HFFc6 (cell line): Measurements from ENCODE around the gene HBA1. TPM values are rescaled to one million over a fixed set of nuclear protein-coding genes. Genes with fewer than 3 reads are reported as not detected.
A peak's percentile ranks its signal among the peaks of the same experiment; 100 is the strongest.

Experiments
- DNase-seq: peaks from one replicate; pipeline ENCODE4 v3.0.0-alpha.2; 2018
- H3K27ac Mint-ChIP-seq: 2 replicates; pipeline ENCODE4 v1.8.0; 2020; ENCODE audit warnings: mild to moderate bottlenecking, mixed read lengths
- H3K27me3 Mint-ChIP-seq: 2 replicates; pipeline ENCODE4 v1.8.0; 2021; ENCODE audit warnings: mild to moderate bottlenecking, moderate library complexity, mixed read lengths; ENCODE audit not compliant: insufficient read depth
- H3K36me3 Mint-ChIP-seq: 2 replicates; pipeline ENCODE4 v1.8.0; 2021; ENCODE audit warnings: low read depth, mixed read lengths
- H3K4me1 Mint-ChIP-seq: 2 replicates; pipeline ENCODE4 v1.8.0; 2020; ENCODE audit warnings: low read depth, mixed read lengths
- H3K4me3 Mint-ChIP-seq: 2 replicates; pipeline ENCODE4 v1.8.0; 2020; ENCODE audit warnings: mild to moderate bottlenecking, moderate library complexity, mixed read lengths
- H3K9me3 Mint-ChIP-seq: 2 replicates; pipeline ENCODE4 v1.8.0; 2020; ENCODE audit warnings: mild to moderate bottlenecking, mixed read lengths
- total RNA-seq, 6 experiments: library from RNA; stranded (reverse); fragmentation: NEBNext Ultra II Directional; extraction: Animal tissue kit (Norgen Biotek cat#: 25700); gene quantifications; 2 replicates in 1 of 6; 3 replicates in 5 of 6; pipeline ENCODE4 v1.2.3, GENCODE V29; 2021
- TF ChIP-seq, protein P1 (sequence below): fragments of 200-600 bp; sonication (generic); IDR thresholded peaks from 2 replicates; pipeline ENCODE4 v1.5.0; 2021; ENCODE audit warnings: antibody characterized with exemption, mild to moderate bottlenecking

Gene HBA1
- total RNA-seq, 6 experiments from 2014 or later, result not detected

DNA sequence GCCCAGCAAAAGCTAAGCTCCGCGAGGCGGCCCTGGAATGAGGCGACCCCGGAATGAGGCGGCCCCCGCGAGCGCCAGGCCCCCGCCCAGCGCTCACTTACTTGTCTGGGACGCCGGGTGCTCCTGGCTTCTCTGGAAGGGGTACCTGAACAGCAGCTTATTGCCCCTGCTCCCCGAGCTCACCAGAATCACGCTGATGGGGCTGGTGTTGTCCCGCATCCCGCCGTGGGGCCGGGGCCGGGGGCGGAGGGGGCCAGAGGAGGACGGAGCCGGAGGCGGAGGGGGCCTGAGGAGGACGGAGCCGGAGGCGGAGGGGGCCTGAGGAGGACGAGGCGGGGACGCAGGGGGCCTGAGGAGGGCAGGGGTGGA, 38.4 kb upstream of the HBA1 start:
- TF ChIP-seq, protein P1, sequence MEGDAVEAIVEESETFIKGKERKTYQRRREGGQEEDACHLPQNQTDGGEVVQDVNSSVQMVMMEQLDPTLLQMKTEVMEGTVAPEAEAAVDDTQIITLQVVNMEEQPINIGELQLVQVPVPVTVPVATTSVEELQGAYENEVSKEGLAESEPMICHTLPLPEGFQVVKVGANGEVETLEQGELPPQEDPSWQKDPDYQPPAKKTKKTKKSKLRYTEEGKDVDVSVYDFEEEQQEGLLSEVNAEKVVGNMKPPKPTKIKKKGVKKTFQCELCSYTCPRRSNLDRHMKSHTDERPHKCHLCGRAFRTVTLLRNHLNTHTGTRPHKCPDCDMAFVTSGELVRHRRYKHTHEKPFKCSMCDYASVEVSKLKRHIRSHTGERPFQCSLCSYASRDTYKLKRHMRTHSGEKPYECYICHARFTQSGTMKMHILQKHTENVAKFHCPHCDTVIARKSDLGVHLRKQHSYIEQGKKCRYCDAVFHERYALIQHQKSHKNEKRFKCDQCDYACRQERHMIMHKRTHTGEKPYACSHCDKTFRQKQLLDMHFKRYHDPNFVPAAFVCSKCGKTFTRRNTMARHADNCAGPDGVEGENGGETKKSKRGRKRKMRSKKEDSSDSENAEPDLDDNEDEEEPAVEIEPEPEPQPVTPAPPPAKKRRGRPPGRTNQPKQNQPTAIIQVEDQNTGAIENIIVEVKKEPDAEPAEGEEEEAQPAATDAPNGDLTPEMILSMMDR, result no peak
- Mint-ChIP-seq H3K4me3 (peak overlapping the region; percentile 91), H3K27me3 (no peaks in the 10 kb centered on the region; the same call in 1 of the 2 replicates), H3K27ac (peak overlapping the region; percentile 72), H3K4me1 (peaks cover 17% of the 10 kb centered on the region; the same call in 1 of the 2 replicates), H3K9me3 (no peaks in the 10 kb centered on the region), H3K36me3 (peaks cover 17% of the 10 kb centered on the region)
- no peak for DNase-seq

- Mint-ChIP-seq H3K9me3 (no peaks in the 10 kb centered on the region), H3K27ac (no peak overlapping the region), H3K4me1 (peaks cover 15% of the 10 kb centered on the region; the same call in 1 of the 2 replicates), H3K27me3 (peaks cover 8% of the 10 kb centered on the region), H3K4me3 (no peak overlapping the region; the same call in 1 of the 2 replicates), H3K36me3 (peaks cover 10% of the 10 kb centered on the region)
- DNase-seq, result no peak
- TF ChIP-seq, protein P1, result no peak
These were observed 36.2 kb upstream of the HBA1 start for GRCh38 chr16:140175-140857.

DNA sequence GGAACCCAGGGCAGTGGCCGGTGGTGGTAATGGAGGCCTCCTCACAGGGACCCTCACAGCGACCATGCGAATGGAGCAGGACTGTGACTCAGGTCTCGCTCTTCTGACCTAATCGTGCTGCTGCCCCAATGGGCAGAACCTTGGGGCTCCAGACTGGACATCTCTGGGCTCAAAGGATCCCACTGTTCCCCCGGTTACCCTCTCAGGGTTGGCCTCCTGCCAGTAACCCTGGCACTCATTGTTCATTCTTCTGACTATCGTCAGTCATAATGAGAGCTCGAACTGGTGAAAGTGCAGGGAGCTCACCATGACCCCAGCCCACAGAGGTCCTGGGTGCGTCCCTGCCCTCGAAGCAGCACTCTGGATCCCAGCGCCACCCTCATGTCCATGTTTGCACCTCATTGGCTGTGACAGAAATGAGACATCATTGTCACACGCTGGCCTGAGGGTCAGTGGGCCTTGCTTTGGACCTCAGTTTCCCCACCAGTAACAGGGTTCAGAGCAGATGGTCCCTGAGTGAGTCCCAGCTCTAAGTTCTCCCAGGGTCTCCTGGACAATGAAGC, 34.0 kb upstream of the HBA1 start:
- Mint-ChIP-seq H3K27ac (no peak overlapping the region), H3K4me1 (peaks cover 9% of the 10 kb centered on the region; the same call in 1 of the 2 replicates), H3K27me3 (peaks cover 13% of the 10 kb centered on the region), H3K4me3 (no peak overlapping the region), H3K36me3 (0 out of 2 replicates have a peak, but pooled peaks cover 4% of the 10 kb centered on the region), H3K9me3 (no peaks in the 10 kb centered on the region)
- DNase-seq, result no peak
- TF ChIP-seq, protein P1, result no peak; the same call in 1 of the 2 replicates

DNA sequence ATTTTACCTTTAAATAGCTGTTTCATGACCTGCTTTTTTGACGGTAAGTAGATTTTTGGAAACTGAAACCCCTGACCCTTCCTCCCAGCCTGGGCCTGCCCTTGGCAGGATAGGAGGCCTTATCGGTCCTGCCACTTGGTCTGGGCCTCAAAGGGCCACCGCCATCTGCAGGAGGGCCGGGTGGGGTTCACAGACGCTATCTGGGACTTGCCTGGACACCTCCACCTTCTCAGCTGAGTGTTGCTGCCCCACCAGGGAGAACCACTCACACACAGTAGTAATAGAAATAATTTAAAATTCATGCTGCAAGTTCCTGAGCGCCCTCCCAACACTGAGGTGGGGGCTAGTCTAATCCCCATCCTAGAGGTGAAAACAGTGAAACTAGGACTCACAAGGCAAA, 33.4 kb upstream of the HBA1 start:
- H3K27me3 Mint-ChIP-seq, result peaks cover 13% of the 10 kb centered on the region
- TF ChIP-seq, protein P1, result no peak
- 0 out of 2 replicates have a peak, but pooled peaks cover 4% of the 10 kb centered on the region for H3K36me3 Mint-ChIP-seq
- no peak for DNase-seq
- H3K27ac Mint-ChIP-seq, result peak overlapping the region; percentile 40; the same call in 1 of the 2 replicates
- no peaks in the 10 kb centered on the region for H3K9me3 Mint-ChIP-seq
- H3K4me3 Mint-ChIP-seq, result no peak overlapping the region
- peaks cover 9% of the 10 kb centered on the region; the same call in 1 of the 2 replicates for H3K4me1 Mint-ChIP-seq

GRCh38 chr16:143456-143855, 33.0 kb upstream of the HBA1 start:
- Mint-ChIP-seq H3K27me3 (peaks cover 13% of the 10 kb centered on the region), H3K4me3 (no peak overlapping the region), H3K4me1 (peaks cover 12% of the 10 kb centered on the region), H3K27ac (peak overlapping the region; percentile 40; the same call in 1 of the 2 replicates), H3K36me3 (0 out of 2 replicates have a peak, but pooled peaks cover 4% of the 10 kb centered on the region), H3K9me3 (no peaks in the 10 kb centered on the region)
- peak; percentile 7 for DNase-seq
- TF ChIP-seq, protein P1, result no peak
